ENCODE results near the gene THEM5.

THEM5 gene

DNA sequence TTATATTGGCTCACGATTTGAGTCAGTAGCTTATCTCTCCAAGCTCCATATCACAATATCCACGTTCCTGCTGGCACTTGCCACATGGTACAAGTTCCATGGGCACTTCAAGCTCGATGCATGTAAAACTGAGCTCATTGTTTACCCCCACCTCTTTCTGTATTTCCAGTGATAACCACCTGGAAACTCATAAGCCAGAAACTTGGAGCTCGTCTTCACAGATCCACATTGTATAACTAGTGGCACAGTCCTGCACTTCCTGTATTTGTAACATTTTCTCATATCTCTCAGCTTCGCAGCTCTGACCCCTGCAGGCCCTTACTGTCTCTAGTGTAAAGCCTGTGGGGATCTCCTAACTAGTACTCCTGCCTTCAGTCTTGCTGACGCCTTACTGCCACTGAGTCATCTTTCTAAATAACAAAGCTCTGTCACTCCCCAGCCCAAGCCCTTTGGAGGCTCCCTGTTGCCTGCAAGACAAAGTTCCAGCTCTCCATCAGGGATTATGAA lies 7.4 kb downstream of the THEM5 start:
- no peak for DNase-seq (ENCODE audit: low spot score)
- TF ChIP-seq, protein P1, sequence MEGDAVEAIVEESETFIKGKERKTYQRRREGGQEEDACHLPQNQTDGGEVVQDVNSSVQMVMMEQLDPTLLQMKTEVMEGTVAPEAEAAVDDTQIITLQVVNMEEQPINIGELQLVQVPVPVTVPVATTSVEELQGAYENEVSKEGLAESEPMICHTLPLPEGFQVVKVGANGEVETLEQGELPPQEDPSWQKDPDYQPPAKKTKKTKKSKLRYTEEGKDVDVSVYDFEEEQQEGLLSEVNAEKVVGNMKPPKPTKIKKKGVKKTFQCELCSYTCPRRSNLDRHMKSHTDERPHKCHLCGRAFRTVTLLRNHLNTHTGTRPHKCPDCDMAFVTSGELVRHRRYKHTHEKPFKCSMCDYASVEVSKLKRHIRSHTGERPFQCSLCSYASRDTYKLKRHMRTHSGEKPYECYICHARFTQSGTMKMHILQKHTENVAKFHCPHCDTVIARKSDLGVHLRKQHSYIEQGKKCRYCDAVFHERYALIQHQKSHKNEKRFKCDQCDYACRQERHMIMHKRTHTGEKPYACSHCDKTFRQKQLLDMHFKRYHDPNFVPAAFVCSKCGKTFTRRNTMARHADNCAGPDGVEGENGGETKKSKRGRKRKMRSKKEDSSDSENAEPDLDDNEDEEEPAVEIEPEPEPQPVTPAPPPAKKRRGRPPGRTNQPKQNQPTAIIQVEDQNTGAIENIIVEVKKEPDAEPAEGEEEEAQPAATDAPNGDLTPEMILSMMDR (IDR thresholded peaks at IDR 0.05; ENCODE audit: extremely low read depth, missing control alignments), result no peak

- DNase-seq (ENCODE audit: low spot score), result no peak
- TF ChIP-seq, protein P1 (IDR thresholded peaks at IDR 0.05; ENCODE audit: extremely low read depth, missing control alignments), result no peak
These were observed 10.1 kb downstream of the THEM5 start for GRCh38 chr1:151843398-151843797.

- no peak for DNase-seq (ENCODE audit: low spot score)
- TF ChIP-seq, protein P1 (IDR thresholded peaks at IDR 0.05; ENCODE audit: extremely low read depth, missing control alignments), result no peak
These were observed 12.4 kb downstream of the THEM5 start for GRCh38 chr1:151841141-151841540.

- no peak for DNase-seq (ENCODE audit: low spot score)
- TF ChIP-seq, protein P1 (IDR thresholded peaks at IDR 0.05; ENCODE audit: extremely low read depth, missing control alignments), result no peak
These were observed 13.1 kb downstream of the THEM5 start for GRCh38 chr1:151840421-151840820.

- peak; percentile 80 for DNase-seq (ENCODE audit: low spot score)
- TF ChIP-seq, protein P1 (IDR thresholded peaks at IDR 0.05; ENCODE audit: extremely low read depth, missing control alignments), result no peak
These were observed 13.8 kb downstream of the THEM5 start, which contains the start of gene C2CD4D for GRCh38 chr1:151839457-151840403. C2CD4D (minus strand) TSS chr1:151839820; CDS start chr1:151838989, 831 bp downstream.

- TF ChIP-seq, protein P1 (IDR thresholded peaks at IDR 0.05; ENCODE audit: extremely low read depth, missing control alignments), result no peak
- peak; percentile 49 for DNase-seq (ENCODE audit: low spot score)
These were observed 14.5 kb downstream of the THEM5 start for GRCh38 chr1:151839082-151839412.
